ENCODE results near the gene CHD6.
"Not testable (repeated sequence)": the region's sequence is repeated elsewhere in the genome, so short reads cannot be mapped to it uniquely, and the experiment has no call there.

The CHD6 gene

GRCh38 chr20:41544472-41544871, 73.7 kb downstream of the CHD6 start:
- FAIRE-seq: no peak

GRCh38 chr20:41540918-41541317, 77.3 kb downstream of the CHD6 start:
- no peak for FAIRE-seq

More at GRCh38 chr20:41544472-41544871, 73.7 kb downstream of the CHD6 start:
- no peak for DNase-seq (ENCODE audit: insufficient read length, low spot score)

GRCh38 chr20:41540459-41540858, 77.7 kb downstream of the CHD6 start:
- FAIRE-seq: no peak
- DNase-seq (ENCODE audit: insufficient read length, low spot score): no peak

More at GRCh38 chr20:41540918-41541317, 77.3 kb downstream of the CHD6 start:
- DNase-seq (ENCODE audit: insufficient read length, low spot score): no peak

GRCh38 chr20:41538810-41539596, 79.2 kb downstream of the CHD6 start:
- FAIRE-seq (peak; percentile 58), DNase-seq (ENCODE audit: insufficient read length, low spot score) (no peak)

DNA sequence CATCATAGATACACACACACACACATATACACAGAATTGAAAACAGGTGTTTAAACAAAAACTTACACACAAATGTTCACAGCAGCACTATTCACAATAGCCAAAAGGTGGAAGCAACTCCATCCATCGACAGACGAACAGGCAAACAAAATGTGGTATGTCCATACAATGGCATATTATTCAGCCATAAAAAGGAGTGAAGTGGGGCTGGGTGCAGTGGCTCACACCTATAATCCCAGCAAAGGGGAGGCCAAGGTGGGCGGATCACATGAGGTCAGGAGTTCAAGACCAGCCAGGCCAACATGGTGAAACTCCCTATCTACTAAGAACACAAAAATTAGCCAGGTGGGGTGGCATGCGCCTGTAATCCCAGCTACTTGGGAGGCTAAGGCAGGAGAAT, 80.3 kb downstream of the CHD6 start:
- DNase-seq (ENCODE audit: insufficient read length, low spot score): no peak
- FAIRE-seq: peak; percentile 76

- peak; percentile 60 for FAIRE-seq
- not testable (repeated sequence) for DNase-seq (ENCODE audit: insufficient read length, low spot score)
Observed at GRCh38 chr20:41535551-41535950, 82.6 kb downstream of the CHD6 start.

DNA sequence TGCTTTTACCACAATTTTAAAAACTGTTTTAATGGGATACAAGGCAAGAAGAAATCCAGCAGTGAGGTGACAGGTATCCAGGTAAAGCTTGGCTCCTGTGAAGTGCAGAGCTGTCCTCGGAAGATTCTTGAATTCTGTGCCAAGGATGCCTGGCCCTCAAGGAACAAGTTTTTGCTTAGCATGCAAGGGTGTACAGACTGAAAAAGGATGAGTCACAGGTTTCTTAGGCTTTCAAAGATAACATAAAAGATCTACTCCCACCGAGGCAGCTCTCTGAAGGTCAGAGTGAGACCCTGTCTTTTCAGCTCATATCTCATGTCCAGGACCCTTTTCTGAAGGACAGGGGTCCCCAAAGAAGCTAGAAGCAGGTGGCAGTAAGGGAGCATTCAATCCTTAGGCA, 83.3 kb downstream of the CHD6 start:
- FAIRE-seq (no peak), DNase-seq (ENCODE audit: insufficient read length, low spot score) (no peak)

- no peak for DNase-seq (ENCODE audit: insufficient read length, low spot score)
Observed at GRCh38 chr20:41534170-41534569, 84.0 kb downstream of the CHD6 start.

GRCh38 chr20:41533537-41534136, 84.5 kb downstream of the CHD6 start:
- DNase-seq (ENCODE audit: insufficient read length, low spot score) (no peak), FAIRE-seq (no peak)

More at GRCh38 chr20:41534170-41534569, 84.0 kb downstream of the CHD6 start:
- peak; percentile 36 for FAIRE-seq

GRCh38 chr20:41532935-41533334, 85.2 kb downstream of the CHD6 start:
- no peak for FAIRE-seq
- no peak for DNase-seq (ENCODE audit: insufficient read length, low spot score)

DNA sequence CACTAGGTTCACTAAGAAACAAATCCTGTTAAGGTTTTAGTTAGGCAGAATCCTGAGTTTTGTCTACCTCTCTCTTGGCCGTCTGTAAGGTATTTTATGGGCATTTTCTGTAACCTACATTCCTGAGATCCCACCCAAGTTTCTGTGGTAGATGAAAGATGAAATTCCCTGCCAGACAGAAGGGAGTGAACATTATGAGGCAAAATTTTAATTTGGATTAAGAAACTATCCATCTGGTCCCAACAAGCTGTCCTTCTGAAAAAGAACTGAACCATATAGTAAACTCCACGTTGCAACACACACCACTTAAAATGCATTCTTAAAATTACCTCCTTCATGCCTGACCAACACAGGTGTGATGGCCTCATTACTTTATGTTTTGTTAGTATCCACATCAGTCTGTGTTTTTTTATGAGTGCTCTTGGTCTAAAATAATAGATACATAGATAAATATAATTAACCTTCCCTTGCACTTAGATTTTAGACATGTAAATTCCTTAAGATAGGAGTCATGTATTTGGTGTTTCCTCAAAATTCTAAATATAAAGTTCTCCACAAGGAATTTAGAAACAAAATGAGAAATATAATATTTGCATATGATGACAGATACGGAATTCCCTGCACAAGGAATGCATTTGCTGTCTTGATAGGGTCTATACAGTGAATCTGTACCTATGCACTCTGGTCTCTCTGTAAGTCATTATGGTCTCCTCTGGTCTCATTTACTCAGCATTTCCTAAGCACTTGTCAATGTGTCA, 86.5 kb downstream of the CHD6 start:
- FAIRE-seq: no peak
- DNase-seq (ENCODE audit: insufficient read length, low spot score): no peak

DNA sequence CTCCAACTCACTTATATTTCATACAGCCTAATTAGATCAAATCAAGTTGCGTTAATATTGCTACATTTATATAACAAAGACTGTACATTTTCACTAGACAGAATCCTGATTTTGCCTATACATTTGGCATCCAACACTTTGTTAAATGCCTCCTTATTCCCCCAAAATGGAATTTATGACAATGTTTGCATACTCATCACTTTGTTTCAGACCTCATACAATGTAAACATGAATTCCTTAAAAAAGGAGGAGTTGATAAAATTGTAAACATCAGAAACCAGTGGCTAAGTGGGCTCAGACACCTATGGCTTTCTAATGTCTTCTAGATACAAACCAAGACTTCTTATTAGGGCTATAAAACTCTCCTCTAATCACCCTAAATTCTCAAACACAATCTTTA, 87.3 kb downstream of the CHD6 start:
- no peak for FAIRE-seq
- no peak for DNase-seq (ENCODE audit: insufficient read length, low spot score)

DNA sequence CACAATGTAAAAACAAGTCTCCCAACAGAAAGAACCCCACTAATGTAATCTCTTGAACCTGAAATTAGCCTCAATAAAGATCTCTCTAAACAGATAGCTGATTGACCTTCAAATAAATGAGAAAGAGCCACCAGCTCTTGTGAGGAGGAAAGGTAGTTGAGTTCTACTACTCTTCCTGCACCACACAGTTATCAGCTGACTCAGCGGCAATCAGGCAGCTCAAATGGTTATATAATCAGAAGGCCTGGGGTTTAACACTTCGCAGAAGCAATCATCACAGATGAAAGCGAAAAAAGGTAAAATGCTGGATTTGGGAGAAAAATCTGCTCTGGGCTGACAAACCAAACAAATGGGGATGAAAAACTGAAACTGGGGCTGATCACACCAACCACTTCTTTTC, 91.8 kb downstream of the CHD6 start:
- no peak for DNase-seq (ENCODE audit: insufficient read length, low spot score)
- peak; percentile 28 for FAIRE-seq

DNA sequence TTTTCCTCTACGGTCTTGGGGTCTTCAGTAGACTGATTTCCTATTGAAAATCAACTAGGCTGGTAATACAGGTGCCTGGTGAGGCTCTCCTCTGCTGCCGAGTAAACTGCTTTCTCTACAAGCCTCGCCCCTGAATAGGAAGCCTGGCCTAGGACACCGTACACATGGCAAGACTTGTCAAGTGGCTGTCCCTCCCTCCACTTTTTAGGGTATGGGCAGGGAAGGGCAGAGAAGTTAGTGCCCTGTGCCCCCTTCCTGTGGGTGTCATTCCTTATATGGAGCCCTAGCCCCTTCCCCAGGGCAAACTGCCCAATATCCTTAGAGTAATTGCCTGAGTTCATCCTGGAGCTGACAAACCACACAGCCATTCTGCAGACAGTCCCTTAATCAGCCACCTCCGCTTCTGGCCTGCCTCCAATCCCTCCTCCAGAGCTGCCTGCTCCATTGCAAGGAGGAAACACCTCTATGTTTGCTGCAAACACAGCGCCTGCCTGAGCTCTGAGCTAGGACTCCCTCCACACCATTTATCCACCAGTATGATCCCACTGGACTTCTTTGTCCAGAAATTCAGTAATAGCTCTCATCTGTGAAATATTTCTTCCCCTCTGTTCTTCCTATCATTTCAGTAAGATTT, 93.1 kb downstream of the CHD6 start:
- DNase-seq (ENCODE audit: insufficient read length, low spot score): no peak
- FAIRE-seq: peak; percentile 92

DNA sequence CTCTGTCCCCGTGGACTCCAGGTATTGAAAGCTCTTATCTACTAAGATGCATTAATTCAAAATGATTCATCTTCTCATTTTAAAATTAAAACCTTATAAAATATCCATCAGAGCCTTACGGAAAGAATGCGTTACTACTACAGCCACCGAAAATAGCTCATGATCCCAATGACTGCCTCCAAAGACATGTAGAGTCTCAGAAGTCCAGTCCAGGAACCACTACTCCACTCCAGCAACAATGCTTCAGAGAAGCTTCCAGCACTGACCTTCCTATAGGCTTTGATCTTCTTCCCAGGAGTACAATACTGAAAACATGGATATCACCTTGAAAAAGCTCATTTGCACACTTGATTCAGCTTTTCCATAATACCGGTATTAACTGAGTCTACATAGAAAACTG, 94.3 kb downstream of the CHD6 start:
- no peak for FAIRE-seq
- DNase-seq (ENCODE audit: insufficient read length, low spot score): no peak

GRCh38 chr20:41513829-41514228, 104.3 kb downstream of the CHD6 start:
- DNase-seq (ENCODE audit: insufficient read length, low spot score) (no peak), FAIRE-seq (no peak)

DNA sequence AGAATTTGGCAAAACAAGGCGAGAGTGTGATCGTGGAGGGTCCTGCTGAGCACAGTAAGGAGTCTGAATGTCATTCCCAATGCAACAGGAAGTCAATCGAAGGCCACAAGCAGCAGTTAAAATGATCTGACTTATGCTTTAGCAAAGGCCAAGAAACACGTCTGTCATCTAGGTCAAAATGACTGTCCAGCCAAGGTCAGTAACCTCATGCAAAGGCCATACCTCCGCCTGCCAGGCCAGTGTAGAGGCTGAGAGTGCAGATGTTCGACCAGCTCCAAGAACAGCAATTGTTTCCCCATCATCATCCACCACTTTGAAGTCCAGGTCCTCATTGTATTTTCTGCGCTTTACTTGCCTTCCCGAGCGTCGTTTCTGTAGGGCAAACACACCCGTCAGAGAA, 105.6 kb downstream of the CHD6 start:
- FAIRE-seq (no peak), DNase-seq (ENCODE audit: insufficient read length, low spot score) (no peak)

DNA sequence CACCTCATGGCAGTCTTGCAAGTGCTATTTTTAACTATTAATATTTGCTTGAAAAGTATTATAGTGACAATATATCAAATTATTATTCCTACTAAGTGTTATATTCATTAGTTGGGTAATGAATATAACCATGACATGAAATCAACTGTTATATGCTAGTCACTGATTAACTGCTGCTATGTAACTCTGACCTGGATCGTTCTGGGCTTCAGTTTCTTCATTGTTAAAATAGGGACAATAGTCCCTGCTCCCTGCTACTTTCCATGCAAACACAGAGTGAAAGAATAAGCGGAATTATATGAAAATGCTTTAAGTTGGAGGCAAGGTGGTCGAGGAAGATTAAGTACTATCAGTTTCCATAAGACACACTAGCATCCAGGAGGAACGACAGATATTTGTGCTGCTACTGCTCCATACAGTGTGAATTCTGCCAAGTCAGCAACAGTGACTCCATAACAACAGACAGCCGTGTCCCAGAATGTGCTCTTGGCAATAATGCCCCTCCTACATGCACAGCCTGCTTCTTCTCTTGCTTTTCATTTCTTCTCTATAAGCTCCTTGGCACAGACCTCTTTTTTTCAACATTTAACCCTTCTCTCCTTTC, 107.2 kb downstream of the CHD6 start:
- no peak for DNase-seq (ENCODE audit: insufficient read length, low spot score)
- no peak for FAIRE-seq

DNA sequence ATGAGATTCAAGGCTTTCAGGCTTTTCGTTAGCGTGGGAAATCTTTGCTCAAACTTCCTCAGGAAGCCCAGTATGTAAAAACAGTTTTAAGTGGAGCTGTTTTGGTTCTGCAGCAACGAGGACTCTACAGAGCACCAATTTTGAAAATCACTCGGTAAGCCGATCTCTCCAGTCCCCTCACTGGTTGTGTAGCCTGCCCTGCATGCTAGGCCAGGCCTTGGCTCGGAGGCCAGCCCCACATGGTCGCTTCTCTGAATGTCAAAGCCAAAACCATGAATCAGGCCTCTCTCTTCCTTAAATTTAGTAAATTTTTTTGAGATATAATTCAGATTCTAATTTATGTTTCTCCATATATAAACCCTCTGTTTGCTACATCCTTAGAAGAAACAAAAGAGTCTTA, 108.0 kb downstream of the CHD6 start:
- FAIRE-seq (no peak), DNase-seq (ENCODE audit: insufficient read length, low spot score) (no peak)

DNA sequence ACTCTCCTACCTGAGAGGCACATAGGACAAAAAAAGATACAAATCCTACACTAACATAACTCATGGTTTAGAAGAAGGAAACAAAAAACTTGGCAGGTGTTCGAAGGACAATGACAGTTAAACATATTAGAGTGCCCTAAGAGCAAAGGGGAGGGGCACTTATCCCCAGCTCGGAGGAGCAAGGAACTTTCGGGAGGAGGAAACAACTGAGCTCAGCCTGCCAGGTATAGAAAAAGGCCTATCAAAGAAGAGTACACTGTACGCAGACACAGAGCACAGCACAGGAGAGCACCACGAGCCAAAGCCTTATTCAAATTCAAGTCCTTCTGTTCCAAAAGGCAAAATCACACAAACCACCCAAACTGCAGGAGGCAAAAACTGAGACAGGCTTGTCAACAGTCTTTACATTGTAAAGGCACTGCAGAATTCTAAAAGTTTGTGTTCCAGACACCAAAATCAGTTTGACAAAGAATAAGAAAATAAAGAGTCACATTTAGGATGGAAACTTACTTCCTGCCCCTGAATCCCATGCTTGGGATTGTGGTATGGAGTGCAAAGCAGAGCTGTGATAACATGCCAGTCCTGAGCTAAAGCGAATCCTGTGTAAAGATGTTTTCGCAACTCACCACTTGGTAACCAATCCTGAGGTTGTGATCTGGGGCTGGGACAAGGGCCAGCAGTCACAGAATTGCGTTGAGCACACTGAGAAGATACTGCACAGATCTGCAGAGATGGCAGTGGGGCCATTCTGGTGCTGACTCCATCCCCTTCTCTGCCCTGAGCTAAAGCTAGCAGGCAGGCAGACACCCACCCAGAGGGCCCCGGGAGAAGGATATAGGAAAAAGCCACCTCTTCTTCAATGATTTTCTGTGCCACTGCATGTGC, 108.6 kb downstream of the CHD6 start:
- DNase-seq (ENCODE audit: insufficient read length, low spot score) (no peak), FAIRE-seq (peak; percentile 16)

All from HTR-8/SVneo (cell line).